Left ventricle myocardium superior (tissue), 1 donor: ENCODE measurements around the gene HDAC4. TPM values are rescaled to one million over a fixed set of nuclear protein-coding genes. Genes with fewer than 3 reads are reported as not detected.

Experiments
- ATAC-seq: fragments of 200-7000 bp; cut with Tn5 transposase; one replicate; pipeline ENCODE4 v1.9.1; 2020; ENCODE audit warnings: mild to moderate bottlenecking, moderate library complexity
- DNase-seq: peaks from one replicate; pipeline ENCODE4 v3.0.0-alpha.2; 2020
- intact Hi-C: fragments of 100-400 bp; cut with micrococcal nuclease; formaldehyde crosslinking; loops from one replicate; pipeline ENCODE4 v1.11.0; 2022
- total RNA-seq: library from RNA; stranded (reverse); fragmentation: NEBNext Ultra II Directional; extraction: Animal tissue kit (Norgen Biotek cat#: 25700); gene quantifications from one replicate; pipeline ENCODE4 v1.2.1, GENCODE V29; 2021
- donor health status: DM: no; HTN: yes; CAD: no; lungs with severe emphysema.

Gene HDAC4
- total RNA-seq, 1 donor from 2014 or later: 25.6 TPM

GRCh38 chr2:239112127-239112774 is 288.6 kb downstream of the HDAC4 start:
- no peak for DNase-seq
- intact Hi-C loops: no loop called here
- no peak for ATAC-seq

- DNase-seq (no peak), ATAC-seq (no peak)
- intact Hi-C loops: no loop called here
Observed at GRCh38 chr2:239111401-239112100, 289.3 kb downstream of the HDAC4 start.

- no peak for ATAC-seq
- no peak for DNase-seq
- intact Hi-C loops: no loop called here
Observed at GRCh38 chr2:239110595-239111048, 290.2 kb downstream of the HDAC4 start.

GRCh38 chr2:239109928-239110545 is 290.8 kb downstream of the HDAC4 start:
- ATAC-seq (no peak), DNase-seq (no peak)
- intact Hi-C loops: no loop called here

GRCh38 chr2:239109041-239109927 is 291.5 kb downstream of the HDAC4 start:
- ATAC-seq: peak; percentile 72
- intact Hi-C loops: no loop called here

GRCh38 chr2:239108459-239108858 is 292.4 kb downstream of the HDAC4 start:
- intact Hi-C loops: no loop called here
- no peak for DNase-seq

More at GRCh38 chr2:239109041-239109927, 291.5 kb downstream of the HDAC4 start:
- peak; percentile 73 for DNase-seq

GRCh38 chr2:239107936-239108335 is 292.9 kb downstream of the HDAC4 start:
- ATAC-seq (no peak), DNase-seq (no peak)
- intact Hi-C loops: no loop called here

More at GRCh38 chr2:239108459-239108858, 292.4 kb downstream of the HDAC4 start:
- no peak for ATAC-seq

GRCh38 chr2:239106966-239107365 is 293.9 kb downstream of the HDAC4 start:
- no peak for ATAC-seq
- DNase-seq: no peak
- intact Hi-C loops: no loop called here

- ATAC-seq: peak; percentile 72
- intact Hi-C loops: no loop called here
- DNase-seq: peak; percentile 72
Observed at GRCh38 chr2:239106314-239106908, 294.4 kb downstream of the HDAC4 start.

- no peak for ATAC-seq
- intact Hi-C loops: no loop called here
- no peak for DNase-seq
Observed at GRCh38 chr2:239105234-239105633, 295.6 kb downstream of the HDAC4 start.

GRCh38 chr2:239104800-239105199 is 296.0 kb downstream of the HDAC4 start:
- DNase-seq (no peak), ATAC-seq (no peak)
- intact Hi-C loops: no loop called here

- intact Hi-C loops: no loop called here
- DNase-seq (no peak), ATAC-seq (peak; percentile 46)
Observed at GRCh38 chr2:239103125-239104098, 297.4 kb downstream of the HDAC4 start.

GRCh38 chr2:239102266-239102665 is 298.6 kb downstream of the HDAC4 start:
- intact Hi-C loops: no loop called here

GRCh38 chr2:239101807-239102206 is 299.0 kb downstream of the HDAC4 start:
- intact Hi-C loops: no loop called here
- ATAC-seq (no peak), DNase-seq (no peak)

More at GRCh38 chr2:239102266-239102665, 298.6 kb downstream of the HDAC4 start:
- ATAC-seq: no peak
- DNase-seq: no peak

- ATAC-seq (no peak), DNase-seq (no peak)
- intact Hi-C loops: no loop called here
Observed at GRCh38 chr2:239101071-239101470, 299.7 kb downstream of the HDAC4 start.

- ATAC-seq: no peak
- intact Hi-C loops: no loop called here
Observed at GRCh38 chr2:239099474-239099873, 301.3 kb downstream of the HDAC4 start.

GRCh38 chr2:239098288-239098970 is 302.4 kb downstream of the HDAC4 start:
- intact Hi-C loops: no loop called here
- DNase-seq (no peak), ATAC-seq (no peak)

More at GRCh38 chr2:239099474-239099873, 301.3 kb downstream of the HDAC4 start:
- no peak for DNase-seq
